Activated T-cell treated with anti-CD3 and anti-CD28 coated beads for 4 hours (primary cell): ENCODE results near the gene KRT35.
"Not testable (repeated sequence)": the region's sequence is repeated elsewhere in the genome, so short reads cannot be mapped to it uniquely, and the experiment has no call there.

Source experiments
- DNase-seq: peaks from one replicate; pipeline ENCODE4 v3.0.0-alpha.2; 2020

Gene KRT35

DNA sequence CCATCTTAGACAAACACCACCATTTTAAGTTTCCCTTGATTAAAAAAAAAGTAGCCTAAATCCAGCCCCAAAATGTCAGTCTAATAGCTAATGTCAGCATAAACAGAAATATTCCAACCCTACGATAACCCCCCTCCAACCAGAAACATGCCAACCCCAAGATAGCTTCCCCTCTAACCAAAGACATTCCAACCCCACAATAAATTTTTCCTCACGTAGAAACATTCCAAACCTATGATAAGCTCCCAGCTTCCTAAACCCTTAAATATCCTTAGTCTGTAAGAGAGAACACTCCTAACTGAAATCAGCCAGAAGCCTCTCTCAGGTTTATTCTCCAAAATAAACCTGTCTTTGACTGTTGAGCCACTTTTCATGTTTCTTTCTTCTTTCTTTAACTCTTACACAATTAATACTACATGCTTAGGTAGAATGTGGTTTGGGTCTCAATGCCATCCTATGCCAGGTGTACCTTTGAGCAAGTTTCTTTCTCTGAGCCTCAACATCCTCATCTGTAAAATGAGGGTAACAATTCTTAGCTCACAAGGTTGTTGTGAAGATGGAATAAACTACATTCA lies 29.7 kb downstream of the KRT35 start:
- DNase-seq = no peak

DNA sequence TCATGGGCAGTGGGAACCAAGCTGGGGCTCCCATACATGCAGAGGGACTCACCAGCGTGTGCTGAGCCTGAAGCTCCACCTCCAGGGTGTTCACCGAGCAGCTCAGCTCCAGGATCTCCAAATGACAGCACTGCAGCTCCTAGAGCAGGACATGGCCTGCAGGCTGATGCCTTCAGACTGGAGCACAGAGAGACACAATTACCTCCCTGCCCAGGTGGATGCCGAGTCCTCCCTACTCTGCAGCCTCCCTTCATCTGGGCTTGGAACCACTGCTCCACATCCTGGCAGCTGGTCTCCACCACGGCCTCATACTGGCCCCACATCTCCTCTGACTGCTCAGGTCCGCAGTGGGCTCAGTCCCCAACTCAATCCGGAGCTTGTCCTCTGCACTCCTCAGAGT lies 31.9 kb downstream of the KRT35 start:
- no peak for DNase-seq

DNA sequence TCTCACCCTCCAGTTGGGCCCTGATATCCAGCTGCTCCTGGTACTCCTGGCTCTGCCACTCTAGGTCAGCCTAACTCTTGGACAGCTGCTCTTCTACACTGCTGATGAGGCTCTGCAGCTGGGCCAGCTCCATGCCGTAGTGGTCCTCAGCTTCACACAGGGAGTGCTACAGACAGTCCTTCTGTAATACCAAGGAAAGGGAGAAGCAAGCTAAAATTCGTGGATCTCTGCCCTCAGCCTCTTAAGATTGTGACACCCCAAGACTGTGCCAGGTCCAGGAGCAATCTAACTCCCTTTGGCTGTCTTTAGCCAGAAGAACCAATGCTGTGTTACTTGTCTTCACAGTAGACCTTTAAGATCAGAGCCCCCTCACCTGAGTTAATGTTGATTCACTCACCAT lies 32.4 kb downstream of the KRT35 start:
- no peak for DNase-seq

DNA sequence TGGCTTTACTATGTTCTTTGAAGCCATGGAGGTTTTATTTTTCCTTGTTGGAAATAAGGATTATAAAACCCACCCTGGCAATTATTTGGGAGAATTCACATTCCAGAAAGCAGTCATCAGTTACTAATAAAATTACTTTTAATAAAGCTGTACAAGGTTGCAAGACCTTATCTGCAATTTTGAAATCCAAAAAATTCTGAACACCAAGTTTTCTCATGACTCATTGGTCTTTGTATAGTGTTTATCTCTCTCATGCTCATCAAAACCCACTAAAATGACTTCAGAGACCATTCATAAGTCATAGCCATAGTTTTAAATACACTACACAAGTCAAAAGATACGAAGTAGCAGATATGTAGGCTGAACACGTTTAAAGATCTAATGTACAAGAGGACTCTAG lies 34.1 kb downstream of the KRT35 start:
- no peak for DNase-seq

DNA sequence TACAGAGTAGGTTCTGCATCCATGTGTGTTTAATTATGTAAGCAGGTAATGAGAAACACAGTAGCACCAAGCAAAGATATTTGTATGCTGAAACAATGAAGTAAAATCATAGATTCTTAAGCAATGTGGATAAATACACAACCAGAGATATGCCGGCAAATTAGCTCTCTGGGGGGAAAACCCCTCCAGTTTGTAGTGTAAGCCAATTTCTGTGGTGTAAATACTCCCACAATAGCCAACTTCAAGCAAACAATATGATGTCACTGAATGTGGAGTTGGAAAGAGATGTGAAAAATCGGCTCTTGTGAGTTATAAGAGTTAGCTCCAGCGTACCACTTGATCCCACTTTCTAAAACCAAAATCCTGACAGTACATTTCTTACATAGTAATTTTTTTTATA lies 36.3 kb downstream of the KRT35 start:
- no peak for DNase-seq

DNA sequence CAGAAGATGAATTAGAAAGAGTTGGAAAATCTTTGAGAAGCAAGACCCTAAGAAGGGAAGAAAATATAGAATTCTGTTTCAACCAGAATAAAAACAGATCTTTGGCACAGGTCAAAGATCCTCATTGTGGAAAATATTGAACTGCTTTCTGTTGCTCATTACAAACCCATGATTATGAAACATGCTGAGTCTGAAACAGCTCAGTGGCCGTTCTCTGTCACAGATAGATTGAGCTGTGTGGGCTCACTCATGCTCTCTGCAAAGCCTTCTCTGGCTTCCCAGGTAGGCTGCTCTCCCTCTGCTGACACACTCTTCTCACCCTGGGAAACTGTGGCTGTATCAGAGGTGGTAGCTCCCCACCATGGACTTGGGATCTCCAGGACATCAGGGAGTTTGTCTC lies 36.8 kb downstream of the KRT35 start:
- DNase-seq = no peak

DNA sequence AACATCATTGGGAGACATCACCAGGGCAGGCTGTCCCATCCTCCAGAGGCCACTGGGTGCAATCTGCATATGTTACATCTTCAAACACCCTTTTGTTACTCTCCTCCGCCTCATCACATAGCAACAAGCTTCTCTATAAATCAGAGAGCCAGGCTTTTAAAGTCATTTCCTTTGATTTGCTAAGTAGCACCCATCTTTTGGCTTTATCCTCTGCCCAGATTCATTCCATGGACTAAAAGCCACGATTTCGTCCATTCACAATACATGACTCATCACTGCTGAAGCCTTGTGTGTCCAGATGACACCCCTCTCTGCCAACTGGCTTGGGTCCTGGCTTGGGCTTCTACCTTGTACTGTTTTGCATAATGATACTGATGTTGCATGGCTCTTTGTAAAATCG lies 38.2 kb downstream of the KRT35 start:
- DNase-seq = no peak

DNA sequence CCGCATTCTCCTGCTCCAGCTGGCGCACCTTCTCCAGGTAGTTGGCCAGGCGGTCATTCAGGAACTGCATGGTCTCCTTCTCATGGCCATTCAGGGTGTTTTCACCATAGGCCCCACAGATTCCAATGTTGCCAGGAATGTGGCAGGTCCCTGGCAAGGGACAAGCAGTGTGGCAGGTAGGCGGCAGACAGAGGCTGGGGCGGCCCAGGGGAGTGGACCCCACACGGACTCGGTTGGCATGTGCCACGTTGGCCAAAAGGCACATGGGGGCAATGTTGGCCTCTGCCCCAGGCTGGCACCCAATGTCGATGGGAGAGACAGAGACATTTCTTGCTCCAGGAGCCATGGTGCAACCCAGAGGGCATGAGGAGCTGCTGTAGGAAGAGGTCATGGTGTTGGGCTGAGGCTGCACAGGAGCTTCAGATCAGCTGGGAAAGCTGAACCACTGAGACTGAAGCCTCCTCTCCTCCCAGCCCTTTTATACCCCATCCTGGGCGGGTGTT lies 40.4 kb downstream of the KRT35 start, which contains the start of gene KRT38:
TSS of gene KRT38 (minus strand) at position 453 of the 503 bp plus-strand sequence. CDS start at position 391, 62 bp downstream.
- DNase-seq = no peak

DNA sequence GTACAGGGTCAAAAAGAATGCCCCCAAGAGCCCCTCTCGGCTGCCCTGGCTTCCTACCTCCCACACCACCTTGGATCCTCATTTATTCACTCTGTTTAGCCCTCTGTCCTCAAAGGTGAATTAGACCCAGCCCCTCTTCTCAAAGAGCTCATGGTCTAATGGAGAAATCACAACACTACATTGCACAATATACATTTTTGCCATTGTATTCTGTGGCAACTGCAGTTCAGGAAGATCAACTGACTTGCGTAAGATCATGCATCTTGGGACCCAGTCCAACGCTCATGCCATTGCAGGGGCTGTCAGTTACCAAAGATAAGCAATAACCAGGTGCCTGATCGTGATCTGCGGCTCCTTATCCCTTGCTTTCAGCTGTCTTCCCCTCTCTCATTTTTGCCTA lies 41.6 kb downstream of the KRT35 start:
- DNase-seq = no peak

DNA sequence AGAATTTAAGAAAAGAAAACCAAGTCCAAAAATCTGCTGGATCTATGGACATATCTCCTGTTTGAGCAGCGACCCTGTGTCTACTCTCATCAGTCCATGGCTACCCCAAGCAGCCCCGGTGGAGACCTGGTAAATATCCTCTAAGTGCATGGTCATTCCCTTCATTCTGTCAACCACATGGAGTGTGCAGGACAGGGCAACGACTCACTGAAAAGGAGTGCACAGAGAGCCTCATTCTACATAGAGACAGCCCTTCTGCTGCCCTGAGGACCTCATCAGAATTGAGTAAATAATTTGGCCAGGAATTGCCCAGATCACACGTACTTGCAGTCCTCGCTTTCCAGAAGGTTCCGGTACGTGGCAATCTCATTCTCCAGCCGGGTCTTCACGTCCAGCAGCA lies 43.2 kb downstream of the KRT35 start:
- no peak for DNase-seq

DNA sequence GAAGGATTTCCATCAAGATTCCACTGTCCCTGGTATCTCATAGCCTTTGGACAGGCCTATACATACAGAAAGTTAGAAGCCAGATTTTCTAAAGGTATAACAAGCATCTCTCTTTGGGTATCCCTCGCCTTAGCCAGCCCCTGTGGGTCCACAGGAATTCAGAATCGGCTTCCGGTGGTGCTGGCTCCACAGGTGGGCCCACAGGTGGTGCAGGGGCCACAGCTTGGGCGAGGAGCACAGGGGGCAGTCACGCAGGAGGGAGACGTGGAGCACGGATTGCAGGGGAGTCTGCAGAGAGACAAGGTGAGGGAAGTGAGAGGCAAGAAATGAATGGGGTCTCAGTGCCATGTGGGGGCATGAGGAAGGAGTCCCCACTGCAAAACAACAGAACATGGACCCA lies 43.7 kb downstream of the KRT35 start:
- DNase-seq = no peak

DNA sequence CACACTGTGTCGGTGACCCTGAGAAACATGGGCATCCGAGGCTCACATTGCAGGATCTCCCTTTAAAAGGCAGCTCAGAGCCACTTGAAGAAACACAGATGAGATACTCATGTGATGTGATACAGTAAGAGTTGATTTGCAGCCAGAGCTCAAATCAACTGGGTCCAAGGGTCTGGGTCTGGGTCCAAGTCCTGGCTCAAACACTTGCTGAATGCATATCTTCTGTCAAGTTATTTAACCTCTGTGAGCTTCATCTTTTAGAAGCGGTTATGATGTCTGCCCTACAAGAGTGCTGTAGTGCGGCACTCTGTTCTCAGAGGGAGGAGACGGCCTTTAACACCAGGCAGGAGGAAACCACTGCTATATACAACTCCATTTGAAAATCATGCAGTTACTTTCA lies 46.5 kb downstream of the KRT35 start:
- DNase-seq = no peak

DNA sequence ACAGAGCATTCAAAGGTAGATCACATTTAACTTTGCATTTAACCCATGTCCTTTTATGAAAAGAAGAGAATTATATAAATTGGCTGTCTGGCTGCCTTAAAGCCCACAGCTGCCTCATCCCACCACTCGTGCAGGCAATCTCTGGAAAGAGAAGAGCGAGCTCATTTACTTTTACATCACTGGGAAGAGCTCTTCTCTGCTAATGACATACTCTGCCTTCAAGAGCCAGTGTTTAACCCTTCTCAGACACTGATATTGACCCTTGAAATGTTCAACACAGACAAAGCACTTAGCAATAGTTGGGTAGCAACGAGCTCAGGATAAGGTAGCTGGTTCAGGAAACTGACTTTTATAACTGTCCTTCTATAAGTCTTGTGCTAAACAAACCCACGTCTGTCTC lies 46.9 kb downstream of the KRT35 start:
- DNase-seq = no peak

DNA sequence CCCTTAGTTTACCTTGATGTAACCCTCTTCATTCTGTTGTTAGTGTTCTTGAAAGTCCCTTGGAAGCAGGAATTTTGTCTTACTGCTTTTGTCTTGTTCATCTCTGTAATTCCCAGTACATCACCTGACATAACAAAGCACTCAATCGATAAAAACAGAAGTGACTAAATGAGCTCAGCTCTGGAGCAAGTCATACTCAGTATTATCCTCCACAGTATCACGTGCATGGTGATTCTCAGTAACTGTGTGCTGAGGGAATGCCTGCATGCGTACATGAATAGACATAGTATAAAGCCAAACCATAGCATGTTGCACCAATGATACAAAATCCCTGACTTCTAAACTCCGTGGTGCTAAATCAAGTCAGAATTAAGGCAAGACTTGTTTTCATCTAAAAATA lies 47.4 kb downstream of the KRT35 start:
- DNase-seq = no peak

DNA sequence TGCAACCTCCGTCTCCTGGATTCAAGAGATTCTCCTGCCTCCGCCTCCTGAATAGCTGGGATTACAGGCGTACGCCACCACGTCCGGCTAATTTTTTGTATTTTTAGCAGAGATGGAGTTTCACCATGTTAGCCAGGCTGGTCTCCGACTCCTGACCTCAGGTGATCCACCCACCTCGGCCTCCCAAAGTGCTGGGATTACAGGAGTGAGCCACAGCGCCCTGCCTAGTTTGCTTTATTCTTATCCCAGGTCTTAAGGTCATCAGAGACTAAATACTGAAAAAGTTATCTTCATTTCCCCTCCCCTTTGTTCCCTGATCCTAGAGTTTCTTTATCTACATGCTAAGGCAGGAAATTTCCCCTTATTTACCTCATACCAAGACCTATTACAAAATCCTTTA lies 50.6 kb downstream of the KRT35 start:
- not testable (repeated sequence) for DNase-seq

DNA sequence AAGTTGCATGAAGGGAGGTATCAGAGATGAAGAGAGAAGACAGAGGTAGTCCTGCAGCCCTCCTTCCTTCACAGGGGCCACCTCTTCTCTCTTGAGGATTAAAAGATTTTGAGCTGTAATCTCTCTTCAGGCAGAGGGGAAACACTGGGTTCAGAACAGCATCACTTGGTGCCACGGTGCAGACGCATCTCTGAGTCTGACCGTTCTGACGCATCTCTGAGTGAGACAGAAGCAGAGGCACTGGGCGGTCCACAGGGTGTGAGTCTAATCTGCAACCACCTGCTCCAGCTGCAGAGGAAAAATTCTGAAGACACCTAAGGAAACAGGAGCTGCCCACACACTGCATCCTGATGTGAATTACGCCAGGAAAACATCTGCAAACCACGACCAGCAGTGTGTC lies 51.3 kb downstream of the KRT35 start:
- no peak for DNase-seq

DNA sequence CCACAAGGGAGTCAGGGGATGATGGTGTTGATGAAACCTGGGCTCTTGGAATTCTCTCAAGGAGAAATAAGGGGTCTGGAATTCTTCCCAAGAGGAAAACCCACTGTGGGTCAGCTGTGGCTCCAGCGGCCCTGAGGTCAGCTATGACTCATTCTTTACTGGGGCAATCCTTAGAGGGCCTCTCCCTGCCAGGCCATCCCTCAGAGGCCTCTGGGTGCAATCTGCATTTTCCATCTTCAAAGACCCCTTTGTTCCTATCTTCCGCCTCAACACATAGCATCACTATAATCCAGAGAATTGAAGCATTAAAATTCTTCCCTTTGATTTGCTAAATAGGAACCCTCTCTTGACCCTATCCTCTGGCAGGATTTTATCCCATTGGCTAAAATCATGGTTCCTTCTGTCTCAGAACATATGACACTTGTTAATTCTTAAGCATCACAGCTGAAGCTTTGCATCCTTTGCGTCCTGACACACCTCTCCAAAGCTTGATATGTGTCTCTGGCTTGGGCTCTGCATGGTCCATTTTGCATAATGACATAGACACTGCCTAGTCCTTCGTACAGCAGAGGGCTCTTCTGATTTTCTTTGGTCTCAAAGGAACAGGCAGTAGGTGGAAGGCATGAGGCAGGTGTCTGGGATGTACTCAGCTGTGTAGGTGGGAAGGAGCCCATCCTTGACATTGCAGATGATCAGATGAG lies 52.2 kb downstream of the KRT35 start:
- no peak for DNase-seq
